ENCODE measurements around the gene EXTL1.

- TF ChIP-seq CTCF (IDR thresholded peaks at IDR 0.05) (no peak), POLR2A (IDR thresholded peaks at IDR 0.05) (no peak), POLR2AphosphoS5 (IDR thresholded peaks at IDR 0.05; ENCODE audit: insufficient read depth in 1 of 2, low read depth in 1 of 2) (no peak)
These were observed 35.6 kb downstream of the EXTL1 start for GRCh38 chr1:26057189-26057588.

Measured in vagina (tissue), 2 donors.